ENCODE data around the gene RAB8B. TPM values are rescaled to one million over a fixed set of nuclear protein-coding genes. Genes with fewer than 3 reads are reported as not detected.

Gene RAB8B
- total and polyA plus RNA-seq, 4 donors, result 3.8 to 26.5 (median 7.6) TPM

DNA sequence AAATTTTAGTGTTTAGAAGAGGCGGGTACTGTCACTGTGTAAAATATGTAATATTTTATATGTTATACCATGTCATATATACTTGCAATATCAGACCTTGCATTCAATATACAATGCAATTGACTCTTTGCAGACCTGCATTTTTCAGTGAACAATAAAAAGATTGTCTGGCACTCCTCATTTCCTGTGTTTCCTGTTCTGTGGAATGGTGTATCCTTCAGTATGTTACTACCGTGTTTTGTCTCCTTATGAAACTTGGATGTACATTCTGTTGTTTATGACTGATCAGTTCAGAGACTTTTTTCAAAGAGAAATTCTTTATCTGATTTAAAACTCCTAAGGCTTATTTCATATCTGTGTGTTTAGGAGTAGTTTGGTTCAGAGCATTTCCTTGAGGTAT, 119.5 kb downstream of the RAB8B start:
- Histone ChIP-seq H3K4me1 (ENCODE audit: control insufficient read depth in 4 of 4, insufficient read depth in 4 of 4, low read length in 3 of 4) (peaks cover 1 to 11% (median 8%) of the 10 kb centered on the region in 4 donors), H3K9me3 (ENCODE audit: control insufficient read depth in 4 of 4, low read length in 3 of 4) (no peaks in the 10 kb centered on the region), H3K36me3 (ENCODE audit: control insufficient read depth in 4 of 4, insufficient read depth in 3 of 4, low read depth in 1 of 4, low read length in 3 of 4) (no peaks in the 10 kb centered on the region), H3K27me3 (ENCODE audit: control insufficient read depth in 4 of 4, insufficient read depth in 4 of 4, low read length in 3 of 4) (no peaks in the 10 kb centered on the region), H3K9ac (ENCODE audit: low read depth in 1 of 2, low read length in 2 of 2) (no peak overlapping the region), H3K4me3 (ENCODE audit: low read depth in 1 of 3, low read length in 3 of 3) (no peak overlapping the region), H3K27ac (ENCODE audit: low read depth in 1 of 2, low read length in 2 of 2) (no peak overlapping the region)
- TF ChIP-seq NR2F2 (IDR thresholded peaks at IDR 0.05), result no peak
- no peak for TF ChIP-seq TAF1 (conservative IDR thresholded peaks at IDR 0.05)
- WGBS, result 86% methylated on average over 2 of the region's 2 CpGs
- DNase-seq (ENCODE audit: low spot score), result no peak

DNA sequence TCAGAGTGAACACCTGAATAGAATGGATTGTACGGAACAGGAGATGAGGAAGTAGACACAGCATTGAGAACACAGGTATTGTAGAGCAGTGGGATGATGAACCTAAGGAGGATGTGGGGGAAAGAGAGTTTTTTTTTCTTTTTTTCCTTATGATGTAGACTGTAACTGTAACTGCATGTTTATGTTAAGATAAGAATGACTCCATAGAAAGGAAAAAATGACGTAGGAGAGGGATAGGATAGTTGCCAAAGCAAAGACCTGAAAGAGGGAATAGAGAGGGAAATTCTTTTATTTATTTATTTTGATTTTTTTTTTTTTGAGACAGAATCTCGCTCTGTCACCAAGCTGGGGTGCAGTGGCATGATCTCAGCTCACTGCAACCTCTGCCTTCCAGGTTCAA, 121.2 kb downstream of the RAB8B start:
- Histone ChIP-seq H3K27ac (ENCODE audit: low read depth in 1 of 2, low read length in 2 of 2) (no peak overlapping the region), H3K36me3 (ENCODE audit: control insufficient read depth in 4 of 4, insufficient read depth in 3 of 4, low read depth in 1 of 4, low read length in 3 of 4) (no peaks in the 10 kb centered on the region)
- 90% methylated on average over 3 of the region's 3 CpGs for WGBS

DNA sequence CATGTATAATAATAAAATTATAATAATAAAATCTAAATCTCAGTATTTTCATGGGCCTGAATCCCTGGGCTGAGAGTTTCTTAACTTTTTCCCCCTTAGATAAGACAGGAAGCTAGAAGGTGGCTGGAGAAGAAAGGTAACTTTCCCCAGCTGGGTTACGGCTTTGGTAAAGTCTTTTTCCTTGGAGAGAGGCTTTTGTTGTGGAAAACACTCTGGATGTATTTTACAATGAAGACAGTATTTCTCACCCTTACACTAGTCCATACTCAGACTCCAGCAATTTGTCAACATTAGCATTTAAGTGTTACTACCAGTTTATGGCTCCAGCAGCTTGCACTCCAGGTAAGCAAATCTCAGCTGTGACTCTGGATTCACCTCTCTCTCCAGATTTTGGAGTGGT, 122.9 kb downstream of the RAB8B start:
- Histone ChIP-seq H3K27ac (ENCODE audit: low read depth in 1 of 2, low read length in 2 of 2) (no peak overlapping the region), H3K27me3 (ENCODE audit: control insufficient read depth in 4 of 4, insufficient read depth in 4 of 4, low read length in 3 of 4) (no peaks in the 10 kb centered on the region), H3K9me3 (ENCODE audit: control insufficient read depth in 4 of 4, low read length in 3 of 4) (no peaks in the 10 kb centered on the region), H3K36me3 (ENCODE audit: control insufficient read depth in 4 of 4, insufficient read depth in 3 of 4, low read depth in 1 of 4, low read length in 3 of 4) (no peaks in the 10 kb centered on the region), H3K9ac (ENCODE audit: low read depth in 1 of 2, low read length in 2 of 2) (no peak overlapping the region), H3K4me3 (ENCODE audit: low read depth in 1 of 3, low read length in 3 of 3) (no peak overlapping the region), H3K4me1 (ENCODE audit: control insufficient read depth in 4 of 4, insufficient read depth in 4 of 4, low read length in 3 of 4) (no peaks in the 10 kb centered on the region)
- TF ChIP-seq, protein P1, sequence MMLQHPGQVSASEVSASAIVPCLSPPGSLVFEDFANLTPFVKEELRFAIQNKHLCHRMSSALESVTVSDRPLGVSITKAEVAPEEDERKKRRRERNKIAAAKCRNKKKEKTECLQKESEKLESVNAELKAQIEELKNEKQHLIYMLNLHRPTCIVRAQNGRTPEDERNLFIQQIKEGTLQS (IDR thresholded peaks at IDR 0.05), result no peak
- TF ChIP-seq HNF4G (IDR thresholded peaks at IDR 0.05), result no peak
- no peak for TF ChIP-seq HNF4A (conservative IDR thresholded peaks at IDR 0.05)
- WGBS, result 95% methylated on average over 1 of the region's 1 CpG
- DNase-seq (ENCODE audit: low spot score), result no peak

More for the DNA sequence above, 121.2 kb downstream of the RAB8B start:
- no peaks in the 10 kb centered on the region for H3K27me3 ChIP-seq (ENCODE audit: control insufficient read depth in 4 of 4, insufficient read depth in 4 of 4, low read length in 3 of 4)
- peaks cover 1 to 11% (median 8%) of the 10 kb centered on the region in 4 donors for H3K4me1 ChIP-seq (ENCODE audit: control insufficient read depth in 4 of 4, insufficient read depth in 4 of 4, low read length in 3 of 4)
- no peak overlapping the region for H3K9ac ChIP-seq (ENCODE audit: low read depth in 1 of 2, low read length in 2 of 2)
- H3K9me3 ChIP-seq (ENCODE audit: control insufficient read depth in 4 of 4, low read length in 3 of 4), result no peaks in the 10 kb centered on the region
- no peak overlapping the region for H3K4me3 ChIP-seq (ENCODE audit: low read depth in 1 of 3, low read length in 3 of 3)
- TF ChIP-seq, protein P2, sequence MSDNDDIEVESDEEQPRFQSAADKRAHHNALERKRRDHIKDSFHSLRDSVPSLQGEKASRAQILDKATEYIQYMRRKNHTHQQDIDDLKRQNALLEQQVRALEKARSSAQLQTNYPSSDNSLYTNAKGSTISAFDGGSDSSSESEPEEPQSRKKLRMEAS (IDR thresholded peaks at IDR 0.05), result no peak
- TF ChIP-seq HNF4G (IDR thresholded peaks at IDR 0.05) (no peak), YY1 (IDR thresholded peaks at IDR 0.05) (no peak)
- no peak for DNase-seq (ENCODE audit: low spot score)

DNA sequence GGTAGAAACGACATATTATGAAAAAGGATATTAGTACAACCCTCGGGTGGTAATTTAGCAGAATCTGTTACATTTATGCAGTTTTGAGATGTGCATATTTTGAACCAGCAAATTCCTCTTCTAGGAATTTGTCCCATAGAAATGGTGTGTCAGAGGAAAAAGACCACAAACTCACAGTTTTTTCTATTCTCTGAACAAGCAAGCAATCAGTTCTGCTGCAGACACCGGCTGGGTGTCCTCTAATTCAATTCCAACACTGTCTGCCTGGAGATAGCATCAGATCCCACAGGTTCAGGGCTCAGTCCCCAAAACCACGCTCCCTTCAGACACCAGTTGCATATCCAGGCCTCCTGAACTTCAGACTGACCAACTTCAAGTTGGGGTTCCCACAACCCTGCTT, 124.4 kb downstream of the RAB8B start:
- H3K9ac ChIP-seq (ENCODE audit: low read depth in 1 of 2, low read length in 2 of 2), result no peak overlapping the region
- WGBS, result 95% methylated on average over 4 of the region's 4 CpGs
- TF ChIP-seq HNF4G (IDR thresholded peaks at IDR 0.05), result no peak
- TF ChIP-seq, protein P3, sequence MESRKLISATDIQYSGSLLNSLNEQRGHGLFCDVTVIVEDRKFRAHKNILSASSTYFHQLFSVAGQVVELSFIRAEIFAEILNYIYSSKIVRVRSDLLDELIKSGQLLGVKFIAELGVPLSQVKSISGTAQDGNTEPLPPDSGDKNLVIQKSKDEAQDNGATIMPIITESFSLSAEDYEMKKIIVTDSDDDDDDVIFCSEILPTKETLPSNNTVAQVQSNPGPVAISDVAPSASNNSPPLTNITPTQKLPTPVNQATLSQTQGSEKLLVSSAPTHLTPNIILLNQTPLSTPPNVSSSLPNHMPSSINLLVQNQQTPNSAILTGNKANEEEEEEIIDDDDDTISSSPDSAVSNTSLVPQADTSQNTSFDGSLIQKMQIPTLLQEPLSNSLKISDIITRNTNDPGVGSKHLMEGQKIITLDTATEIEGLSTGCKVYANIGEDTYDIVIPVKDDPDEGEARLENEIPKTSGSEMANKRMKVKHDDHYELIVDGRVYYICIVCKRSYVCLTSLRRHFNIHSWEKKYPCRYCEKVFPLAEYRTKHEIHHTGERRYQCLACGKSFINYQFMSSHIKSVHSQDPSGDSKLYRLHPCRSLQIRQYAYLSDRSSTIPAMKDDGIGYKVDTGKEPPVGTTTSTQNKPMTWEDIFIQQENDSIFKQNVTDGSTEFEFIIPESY (IDR thresholded peaks at IDR 0.05), result no peak
- no peak for TF ChIP-seq HNF4A (conservative IDR thresholded peaks at IDR 0.05)
- no peak for TF ChIP-seq GABPA (IDR thresholded peaks at IDR 0.05 in 1 of 2, conservative IDR thresholded peaks at IDR 0.05 in 1 of 2)

More for the DNA sequence above, 124.4 kb downstream of the RAB8B start:
- no peak for DNase-seq (ENCODE audit: low spot score)
- Histone ChIP-seq H3K4me1 (ENCODE audit: control insufficient read depth in 4 of 4, insufficient read depth in 4 of 4, low read length in 3 of 4) (peaks cover 0 to 4% (median 0%) of the 10 kb centered on the region in 4 donors), H3K9me3 (ENCODE audit: control insufficient read depth in 4 of 4, low read length in 3 of 4) (no peaks in the 10 kb centered on the region), H3K27ac (ENCODE audit: low read depth in 1 of 2, low read length in 2 of 2) (no peak overlapping the region), H3K27me3 (ENCODE audit: control insufficient read depth in 4 of 4, insufficient read depth in 4 of 4, low read length in 3 of 4) (no peaks in the 10 kb centered on the region), H3K4me3 (ENCODE audit: low read depth in 1 of 3, low read length in 3 of 3) (no peak overlapping the region), H3K36me3 (ENCODE audit: control insufficient read depth in 4 of 4, insufficient read depth in 3 of 4, low read depth in 1 of 4, low read length in 3 of 4) (no peaks in the 10 kb centered on the region)
